GM23338 (cell line): ENCODE results near the gene ZNF20. TPM values are rescaled to one million over a fixed set of nuclear protein-coding genes. Genes with fewer than 3 reads are reported as not detected.

Experiments used
- ATAC-seq: fragments of 200-7000 bp; cut with Tn5 transposase; 3 replicates; pipeline ENCODE4 v1.9.1; 2020
- DNase-seq: peaks from one replicate; pipeline ENCODE4 v3.0.0-alpha.2; 2015; ENCODE audit warnings: low spot score
- H2AFZ ChIP-seq: fragments of 200-600 bp; sonication (generic); 2 replicates; pipeline ENCODE4 v1.8.0; 2016; ENCODE audit warnings: antibody characterized with exemption, mild to moderate bottlenecking, moderate library complexity
- H3F3A ChIP-seq: fragments of 200-600 bp; sonication (generic); replicated peaks from 2 replicates; pipeline ENCODE4 v1.8.0; 2017; ENCODE audit warnings: antibody characterized with exemption, mixed run types, low read depth
- H3K27ac ChIP-seq: fragments of 200-600 bp; sonication (generic); 2 replicates; pipeline ENCODE4 v1.6.1; 2016; ENCODE audit warnings: low read depth
- H3K27me3 ChIP-seq: fragments of 200-600 bp; sonication (generic); 2 replicates; pipeline ENCODE4 v1.8.0; 2016; ENCODE audit warnings: mild to moderate bottlenecking, mixed run types, moderate library complexity; ENCODE audit not compliant: insufficient read depth
- H3K36me3 ChIP-seq: fragments of 200-600 bp; sonication (generic); 2 replicates; pipeline ENCODE4 v1.8.0; 2016; ENCODE audit warnings: mild to moderate bottlenecking; ENCODE audit not compliant: insufficient read depth
- H3K4me1 ChIP-seq: fragments of 200-600 bp; sonication (generic); 2 replicates; pipeline ENCODE4 v1.8.0; 2016; ENCODE audit warnings: mild to moderate bottlenecking, moderate library complexity; ENCODE audit not compliant: insufficient read depth
- H3K4me2 ChIP-seq: fragments of 200-600 bp; sonication (generic); 2 replicates; pipeline ENCODE4 v1.7.1; 2017; ENCODE audit warnings: mixed run types
- H3K4me3 ChIP-seq: fragments of 200-600 bp; sonication (generic); 2 replicates; pipeline ENCODE4 v1.6.1; 2016; ENCODE audit warnings: mixed run types
- H3K79me2 ChIP-seq: fragments of 200-600 bp; sonication (generic); replicated peaks from 2 replicates; pipeline ENCODE4 v1.8.0; 2017; ENCODE audit warnings: mild to moderate bottlenecking; ENCODE audit not compliant: insufficient read depth
- H3K9me2 ChIP-seq: fragments of 200-600 bp; sonication (generic); 2 replicates; pipeline ENCODE4 v1.8.0; 2017; ENCODE audit not compliant: insufficient read depth
- H4K20me1 ChIP-seq: fragments of 200-600 bp; sonication (generic); replicated peaks from 2 replicates; pipeline ENCODE4 v1.8.0; 2017; ENCODE audit warnings: mild to moderate bottlenecking; ENCODE audit not compliant: insufficient read depth
- H3K27ac Mint-ChIP-seq: 2 replicates; pipeline ENCODE4 v1.8.0; 2020; ENCODE audit warnings: inconsistent platforms, mild to moderate bottlenecking, moderate library complexity, mixed read lengths
- H3K27me3 Mint-ChIP-seq: 3 replicates; pipeline ENCODE4 v1.8.0; 2022; ENCODE audit warnings: low read depth, mild to moderate bottlenecking, moderate library complexity, mixed read lengths, inconsistent platforms; ENCODE audit not compliant: insufficient read depth, poor library complexity
- H3K36me3 Mint-ChIP-seq: 3 replicates; pipeline ENCODE4 v1.8.0; 2021; ENCODE audit warnings: low read depth, mild to moderate bottlenecking, inconsistent platforms, moderate library complexity, mixed read lengths
- H3K4me1 Mint-ChIP-seq: 3 replicates; pipeline ENCODE4 v1.8.0; 2020; ENCODE audit warnings: mild to moderate bottlenecking, inconsistent platforms, mixed read lengths
- H3K4me3 Mint-ChIP-seq: 3 replicates; pipeline ENCODE4 v1.8.0; 2021; ENCODE audit warnings: moderate library complexity, mild to moderate bottlenecking, inconsistent platforms, mixed read lengths
- H3K9me3 Mint-ChIP-seq: 3 replicates; pipeline ENCODE4 v1.8.0; 2020; ENCODE audit warnings: moderate library complexity, mild to moderate bottlenecking, inconsistent platforms, mixed read lengths
- JUNB ChIP-seq: IDR thresholded peaks from one replicate; pipeline ENCODE4 v1.6.1; 2016; ENCODE audit warnings: antibody characterized with exemption; ENCODE audit not compliant: unreplicated experiment
- POLR2AphosphoS5 ChIP-seq: IDR thresholded peaks from 2 replicates; pipeline ENCODE4 v1.6.1; 2016; ENCODE audit warnings: antibody characterized with exemption, low read depth
- STAT1 ChIP-seq: IDR thresholded peaks from one replicate; pipeline ENCODE4 v1.6.1; 2016; ENCODE audit warnings: antibody characterized with exemption; ENCODE audit not compliant: unreplicated experiment
- ZNF114 ChIP-seq: fragments of 250-450 bp; sonication (Bioruptor Pico); IDR thresholded peaks from 2 replicates; pipeline ENCODE4 v1.5.0; 2020; ENCODE audit warnings: mild to moderate bottlenecking, moderate library complexity
- ZNF331 ChIP-seq: fragments of 250-450 bp; sonication (Bioruptor Pico); IDR thresholded peaks from 2 replicates; pipeline ENCODE4 v1.5.0; 2020; ENCODE audit warnings: low read depth, mild to moderate bottlenecking, moderate library complexity
- polyA plus RNA-seq: library from polyadenylated mRNA; unstranded; fragments of >200 nt; fragmentation: Nextera tagmentation; extraction: Ambion mirVana; gene quantifications from 2 replicates; pipeline ENCODE4 v1.2.1, GENCODE V29; 2016
- total RNA-seq: library from RNA; depleted of rRNA; stranded (reverse); fragments of >200 nt; shearing (Covaris generic); gene quantifications from 2 replicates; pipeline ENCODE4 v1.2.3, GENCODE V29; 2014
- TF ChIP-seq, protein P1 (sequence below): IDR thresholded peaks from 2 replicates; pipeline ENCODE4 v1.6.1; 2016; ENCODE audit warnings: antibody characterized with exemption
- TF ChIP-seq, protein P2 (sequence below), 2 experiments: fragments of 200-600 bp in 1 of 2; sonication (generic) in 1 of 2; conservative IDR thresholded peaks; 2 replicates each; pipeline versions ENCODE4 v1.5.1 to v1.6.1; 2016 to 2017; ENCODE audit warnings: antibody characterized with exemption in 2 of 2, low read depth in 2 of 2, mild to moderate bottlenecking in 2 of 2, moderate library complexity in 1 of 2
- TF ChIP-seq, protein P3 (sequence below): fragments of 250-450 bp; sonication (Bioruptor Pico); IDR thresholded peaks from 2 replicates; pipeline ENCODE4 v1.5.0; 2020; ENCODE audit warnings: mild to moderate bottlenecking, moderate library complexity

The ZNF20 gene
- total and polyA plus RNA-seq, 2 experiments from 2014 or later: 4.1 to 7.5 TPM

DNA sequence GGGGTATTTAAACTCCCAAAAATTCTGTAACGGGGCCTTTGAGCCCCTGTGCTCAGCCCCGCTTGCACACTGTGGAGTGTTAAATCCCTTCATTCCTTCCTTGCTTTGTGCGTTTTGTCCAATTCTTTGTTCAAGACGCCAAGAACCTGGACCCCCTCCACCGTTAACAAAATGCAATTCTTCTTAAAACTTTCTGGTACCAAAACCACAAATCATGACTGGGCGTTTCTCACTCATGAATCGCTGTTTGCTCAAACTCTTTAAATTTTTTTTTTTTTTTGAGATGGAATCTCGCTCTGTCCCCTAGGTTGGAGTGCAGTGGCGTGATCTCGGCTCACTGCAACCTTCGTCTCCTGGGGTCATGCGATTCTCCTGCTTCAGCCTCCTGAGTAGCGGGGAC lies 881 bp downstream of the ZNF20 start (continued):
- TF ChIP-seq JUNB: no peak
- TF ChIP-seq, protein P1, sequence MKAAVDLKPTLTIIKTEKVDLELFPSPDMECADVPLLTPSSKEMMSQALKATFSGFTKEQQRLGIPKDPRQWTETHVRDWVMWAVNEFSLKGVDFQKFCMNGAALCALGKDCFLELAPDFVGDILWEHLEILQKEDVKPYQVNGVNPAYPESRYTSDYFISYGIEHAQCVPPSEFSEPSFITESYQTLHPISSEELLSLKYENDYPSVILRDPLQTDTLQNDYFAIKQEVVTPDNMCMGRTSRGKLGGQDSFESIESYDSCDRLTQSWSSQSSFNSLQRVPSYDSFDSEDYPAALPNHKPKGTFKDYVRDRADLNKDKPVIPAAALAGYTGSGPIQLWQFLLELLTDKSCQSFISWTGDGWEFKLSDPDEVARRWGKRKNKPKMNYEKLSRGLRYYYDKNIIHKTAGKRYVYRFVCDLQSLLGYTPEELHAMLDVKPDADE: no peak

DNA sequence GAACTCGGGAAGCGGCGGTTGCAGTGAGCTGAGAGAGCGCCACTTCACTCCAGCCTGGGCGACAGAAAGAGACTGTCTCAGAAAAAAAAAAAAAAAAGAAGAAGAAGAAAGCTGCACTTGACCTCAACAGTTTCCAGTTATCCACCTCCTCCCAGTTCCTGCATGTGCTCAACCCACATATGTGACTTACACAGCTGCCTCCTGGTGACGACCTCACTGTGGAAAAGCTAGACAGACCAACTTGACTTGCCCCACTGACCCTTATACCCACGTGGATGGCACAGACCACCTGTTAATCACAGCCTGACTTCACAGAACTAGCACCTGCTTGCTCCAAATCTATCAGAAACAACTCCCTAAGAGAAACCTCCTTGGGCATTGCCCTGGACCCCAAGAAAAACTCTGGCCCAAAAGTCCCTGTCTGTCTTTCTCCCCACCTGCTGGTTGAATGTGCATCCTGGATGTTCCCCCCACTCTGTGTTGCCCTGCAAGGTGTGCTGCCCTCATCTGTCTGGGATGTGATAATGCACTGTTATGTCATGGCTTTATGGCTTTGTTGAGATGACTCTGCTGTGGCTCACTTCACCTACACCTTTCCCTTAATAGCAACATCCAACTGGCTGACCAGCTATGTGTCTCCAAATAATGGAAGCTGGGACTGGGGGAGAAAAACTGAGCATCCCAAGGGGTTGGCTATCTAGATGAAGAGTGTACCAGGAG lies 2.8 kb downstream of the ZNF20 start:
- H3K4me1 Mint-ChIP-seq: peaks cover 21% of the 10 kb centered on the region
- no peak overlapping the region for H3K27ac ChIP-seq
- H3K9me3 Mint-ChIP-seq: peaks cover 56% of the 10 kb centered on the region
- peaks cover 29% of the 10 kb centered on the region for H3K79me2 ChIP-seq
- peak overlapping the region; percentile 11; the same call in 2 of the 3 replicates for H3K4me3 Mint-ChIP-seq
- H3F3A ChIP-seq: 0 out of 2 replicates have a peak, but pooled peaks cover 7% of the 10 kb centered on the region
- peaks cover 80% of the 10 kb centered on the region for H3K36me3 Mint-ChIP-seq
- DNase-seq (peak; percentile 73), ATAC-seq (no peak)
- H3K4me3 ChIP-seq: no peak overlapping the region
- TF ChIP-seq POLR2AphosphoS5 (no peak), ZNF331 (no peak)
- TF ChIP-seq, protein P2, sequence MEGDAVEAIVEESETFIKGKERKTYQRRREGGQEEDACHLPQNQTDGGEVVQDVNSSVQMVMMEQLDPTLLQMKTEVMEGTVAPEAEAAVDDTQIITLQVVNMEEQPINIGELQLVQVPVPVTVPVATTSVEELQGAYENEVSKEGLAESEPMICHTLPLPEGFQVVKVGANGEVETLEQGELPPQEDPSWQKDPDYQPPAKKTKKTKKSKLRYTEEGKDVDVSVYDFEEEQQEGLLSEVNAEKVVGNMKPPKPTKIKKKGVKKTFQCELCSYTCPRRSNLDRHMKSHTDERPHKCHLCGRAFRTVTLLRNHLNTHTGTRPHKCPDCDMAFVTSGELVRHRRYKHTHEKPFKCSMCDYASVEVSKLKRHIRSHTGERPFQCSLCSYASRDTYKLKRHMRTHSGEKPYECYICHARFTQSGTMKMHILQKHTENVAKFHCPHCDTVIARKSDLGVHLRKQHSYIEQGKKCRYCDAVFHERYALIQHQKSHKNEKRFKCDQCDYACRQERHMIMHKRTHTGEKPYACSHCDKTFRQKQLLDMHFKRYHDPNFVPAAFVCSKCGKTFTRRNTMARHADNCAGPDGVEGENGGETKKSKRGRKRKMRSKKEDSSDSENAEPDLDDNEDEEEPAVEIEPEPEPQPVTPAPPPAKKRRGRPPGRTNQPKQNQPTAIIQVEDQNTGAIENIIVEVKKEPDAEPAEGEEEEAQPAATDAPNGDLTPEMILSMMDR (conservative IDR thresholded peaks at IDR 0.05; ENCODE audit: low read depth in 2 of 2): peak; percentile 65 to 91
- peaks cover 23% of the 10 kb centered on the region for H3K27me3 Mint-ChIP-seq
- no peaks in the 10 kb centered on the region for H3K9me2 ChIP-seq
- no peak overlapping the region for H3K4me2 ChIP-seq
- H2AFZ ChIP-seq: no peak overlapping the region
- peaks cover 21% of the 10 kb centered on the region for H3K4me1 ChIP-seq
- H3K27me3 ChIP-seq: no peaks in the 10 kb centered on the region
- H4K20me1 ChIP-seq: peaks cover 5% of the 10 kb centered on the region; the same call in 1 of the 2 replicates
- no peak overlapping the region for H3K27ac Mint-ChIP-seq
- H3K36me3 ChIP-seq: peaks cover 51% of the 10 kb centered on the region

DNA sequence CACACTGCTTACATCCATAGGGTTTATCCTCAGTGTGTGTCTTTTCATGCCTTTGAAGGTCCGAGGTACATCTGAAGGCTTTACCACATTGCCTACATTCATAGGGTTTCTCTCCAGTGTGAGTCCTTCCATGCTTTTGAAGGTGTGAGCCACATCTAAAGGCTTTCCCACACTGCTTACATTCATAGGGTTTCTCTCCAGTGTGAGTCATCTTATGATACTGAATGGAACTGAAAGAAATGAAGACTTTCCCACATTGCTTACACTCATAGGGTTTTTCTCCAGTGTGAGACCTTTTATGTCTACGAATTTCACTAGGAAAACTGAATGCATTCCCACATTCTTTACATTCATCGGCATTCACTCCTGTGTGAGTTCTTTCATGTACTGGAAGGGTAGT lies 7.1 kb downstream of the ZNF20 start:
- Mint-ChIP-seq H3K4me1 (peaks cover 3% of the 10 kb centered on the region; the same call in 1 of the 3 replicates), H3K36me3 (peaks cover 88% of the 10 kb centered on the region), H3K9me3 (peaks cover 92% of the 10 kb centered on the region), H3K4me3 (no peak overlapping the region), H3K27me3 (peaks cover 8% of the 10 kb centered on the region), H3K27ac (no peak overlapping the region)
- H4K20me1 ChIP-seq: peaks cover 3% of the 10 kb centered on the region; the same call in 1 of the 2 replicates
- ATAC-seq (no peak), DNase-seq (peak; percentile 51)
- H3K27me3 ChIP-seq: no peaks in the 10 kb centered on the region
- H3K36me3 ChIP-seq: peaks cover 66% of the 10 kb centered on the region
- no peaks in the 10 kb centered on the region for H3K9me2 ChIP-seq
- H3K4me3 ChIP-seq: no peak overlapping the region; the same call in 1 of the 2 replicates
- no peak overlapping the region for H3K27ac ChIP-seq
- peaks cover 14% of the 10 kb centered on the region for H3K79me2 ChIP-seq
- H3K4me2 ChIP-seq: no peak overlapping the region
- H2AFZ ChIP-seq: no peak overlapping the region
- H3F3A ChIP-seq: no peaks in the 10 kb centered on the region
- H3K4me1 ChIP-seq: peaks cover 5% of the 10 kb centered on the region; the same call in 1 of the 2 replicates
- no peak for TF ChIP-seq POLR2AphosphoS5
- TF ChIP-seq, protein P1: no peak
- no peak for TF ChIP-seq ZNF331
- TF ChIP-seq, protein P3, sequence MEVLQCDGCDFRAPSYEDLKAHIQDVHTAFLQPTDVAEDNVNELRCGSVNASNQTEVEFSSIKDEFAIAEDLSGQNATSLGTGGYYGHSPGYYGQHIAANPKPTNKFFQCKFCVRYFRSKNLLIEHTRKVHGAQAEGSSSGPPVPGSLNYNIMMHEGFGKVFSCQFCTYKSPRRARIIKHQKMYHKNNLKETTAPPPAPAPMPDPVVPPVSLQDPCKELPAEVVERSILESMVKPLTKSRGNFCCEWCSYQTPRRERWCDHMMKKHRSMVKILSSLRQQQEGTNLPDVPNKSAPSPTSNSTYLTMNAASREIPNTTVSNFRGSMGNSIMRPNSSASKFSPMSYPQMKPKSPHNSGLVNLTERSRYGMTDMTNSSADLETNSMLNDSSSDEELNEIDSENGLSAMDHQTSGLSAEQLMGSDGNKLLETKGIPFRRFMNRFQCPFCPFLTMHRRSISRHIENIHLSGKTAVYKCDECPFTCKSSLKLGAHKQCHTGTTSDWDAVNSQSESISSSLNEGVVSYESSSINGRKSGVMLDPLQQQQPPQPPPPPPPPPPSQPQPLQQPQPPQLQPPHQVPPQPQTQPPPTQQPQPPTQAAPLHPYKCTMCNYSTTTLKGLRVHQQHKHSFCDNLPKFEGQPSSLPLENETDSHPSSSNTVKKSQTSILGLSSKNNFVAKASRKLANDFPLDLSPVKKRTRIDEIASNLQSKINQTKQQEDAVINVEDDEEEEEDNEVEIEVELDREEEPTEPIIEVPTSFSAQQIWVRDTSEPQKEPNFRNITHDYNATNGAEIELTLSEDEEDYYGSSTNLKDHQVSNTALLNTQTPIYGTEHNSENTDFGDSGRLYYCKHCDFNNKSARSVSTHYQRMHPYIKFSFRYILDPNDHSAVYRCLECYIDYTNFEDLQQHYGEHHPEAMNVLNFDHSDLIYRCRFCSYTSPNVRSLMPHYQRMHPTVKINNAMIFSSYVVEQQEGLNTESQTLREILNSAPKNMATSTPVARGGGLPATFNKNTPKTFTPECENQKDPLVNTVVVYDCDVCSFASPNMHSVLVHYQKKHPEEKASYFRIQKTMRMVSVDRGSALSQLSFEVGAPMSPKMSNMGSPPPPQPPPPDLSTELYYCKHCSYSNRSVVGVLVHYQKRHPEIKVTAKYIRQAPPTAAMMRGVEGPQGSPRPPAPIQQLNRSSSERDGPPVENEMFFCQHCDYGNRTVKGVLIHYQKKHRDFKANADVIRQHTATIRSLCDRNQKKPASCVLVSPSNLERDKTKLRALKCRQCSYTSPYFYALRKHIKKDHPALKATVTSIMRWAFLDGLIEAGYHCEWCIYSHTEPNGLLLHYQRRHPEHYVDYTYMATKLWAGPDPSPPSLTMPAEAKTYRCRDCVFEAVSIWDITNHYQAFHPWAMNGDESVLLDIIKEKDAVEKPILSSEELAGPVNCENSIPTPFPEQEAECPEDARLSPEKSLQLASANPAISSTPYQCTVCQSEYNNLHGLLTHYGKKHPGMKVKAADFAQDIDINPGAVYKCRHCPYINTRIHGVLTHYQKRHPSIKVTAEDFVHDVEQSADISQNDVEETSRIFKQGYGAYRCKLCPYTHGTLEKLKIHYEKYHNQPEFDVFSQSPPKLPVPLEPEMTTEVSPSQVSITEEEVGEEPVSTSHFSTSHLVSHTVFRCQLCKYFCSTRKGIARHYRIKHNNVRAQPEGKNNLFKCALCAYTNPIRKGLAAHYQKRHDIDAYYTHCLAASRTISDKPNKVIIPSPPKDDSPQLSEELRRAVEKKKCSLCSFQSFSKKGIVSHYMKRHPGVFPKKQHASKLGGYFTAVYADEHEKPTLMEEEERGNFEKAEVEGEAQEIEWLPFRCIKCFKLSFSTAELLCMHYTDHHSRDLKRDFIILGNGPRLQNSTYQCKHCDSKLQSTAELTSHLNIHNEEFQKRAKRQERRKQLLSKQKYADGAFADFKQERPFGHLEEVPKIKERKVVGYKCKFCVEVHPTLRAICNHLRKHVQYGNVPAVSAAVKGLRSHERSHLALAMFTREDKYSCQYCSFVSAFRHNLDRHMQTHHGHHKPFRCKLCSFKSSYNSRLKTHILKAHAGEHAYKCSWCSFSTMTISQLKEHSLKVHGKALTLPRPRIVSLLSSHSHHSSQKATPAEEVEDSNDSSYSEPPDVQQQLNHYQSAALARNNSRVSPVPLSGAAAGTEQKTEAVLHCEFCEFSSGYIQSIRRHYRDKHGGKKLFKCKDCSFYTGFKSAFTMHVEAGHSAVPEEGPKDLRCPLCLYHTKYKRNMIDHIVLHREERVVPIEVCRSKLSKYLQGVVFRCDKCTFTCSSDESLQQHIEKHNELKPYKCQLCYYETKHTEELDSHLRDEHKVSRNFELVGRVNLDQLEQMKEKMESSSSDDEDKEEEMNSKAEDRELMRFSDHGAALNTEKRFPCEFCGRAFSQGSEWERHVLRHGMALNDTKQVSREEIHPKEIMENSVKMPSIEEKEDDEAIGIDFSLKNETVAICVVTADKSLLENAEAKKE: no peak
- no peak for TF ChIP-seq STAT1
- TF ChIP-seq ZNF114: no peak
